Kidney (tissue), 14 donors: Measurements from ENCODE around the gene UBE3B. TPM values are rescaled to one million over a fixed set of nuclear protein-coding genes. Genes with fewer than 3 reads are reported as not detected.

Experiments
- DNase-seq, 5 donors: peaks; one replicate each; pipeline ENCODE4 v3.0.0-alpha.2; 2013 to 2020
- FAIRE-seq: peaks from 2 replicates; lab custom pipeline; 2012; peaks lifted over from hg19 to GRCh38; lab: Jason Lieb, UNC
- H3K27ac ChIP-seq, 2 donors: one replicate each; pipeline ENCODE4 v1.7.0; 2013; ENCODE audit warnings: low read depth in 2 of 2, low read length in 2 of 2, inconsistent platforms in 1 of 2
- H3K27me3 ChIP-seq: one replicate; pipeline ENCODE4 v1.7.1; 2013; ENCODE audit warnings: low read length, inconsistent platforms; ENCODE audit not compliant: control insufficient read depth, insufficient read depth
- H3K36me3 ChIP-seq, 3 donors: one replicate each; pipeline versions ENCODE4 v1.7.0 to v1.7.1; 2013; ENCODE audit warnings: low read length in 3 of 3, control low read depth in 1 of 3, inconsistent platforms in 1 of 3; ENCODE audit not compliant: insufficient read depth in 3 of 3, control insufficient read depth in 2 of 3
- H3K4me1 ChIP-seq, 3 donors: one replicate each; pipeline versions ENCODE4 v1.7.0 to v1.7.1; 2013; ENCODE audit warnings: low read length in 3 of 3, inconsistent platforms in 1 of 3, low read depth in 1 of 3; ENCODE audit not compliant: control insufficient read depth in 2 of 3, insufficient read depth in 2 of 3
- H3K4me3 ChIP-seq, 3 donors: one replicate each; pipeline versions ENCODE4 v1.7.0 to v1.8.1; 2013; ENCODE audit warnings: low read length in 3 of 3, control low read depth in 1 of 3, inconsistent platforms in 1 of 3
- H3K9ac ChIP-seq, 3 donors: one replicate each; pipeline versions ENCODE4 v1.7.0 to v1.7.1; 2013; ENCODE audit warnings: low read length in 3 of 3, control low read depth in 1 of 3, inconsistent platforms in 1 of 3
- H3K9me3 ChIP-seq, 3 donors: one replicate each; pipeline versions ENCODE4 v1.7.0 to v1.7.1; 2013; ENCODE audit warnings: low read length in 3 of 3, control low read depth in 1 of 3, inconsistent platforms in 1 of 3; ENCODE audit not compliant: control insufficient read depth in 2 of 3, insufficient read depth in 1 of 3
- intact Hi-C: fragments of 100-400 bp; cut with DNase I; formaldehyde crosslinking; loops from one replicate; pipeline ENCODE4 v1.11.1; 2022
- polyA plus RNA-seq: library from polyadenylated mRNA; stranded (reverse); fragments of 350-450 nt; fragmentation: Illumina TruSeq; extraction: RNeasy Lipid Tissue Mini Kit (QIAGEN cat#74804); gene quantifications from one replicate; pipeline ENCODE4 v1.2.3, GENCODE V29; 2014; ENCODE audit warnings: low read depth, low replicate concordance; ENCODE audit not compliant: insufficient read depth
- total RNA-seq: library from RNA; stranded (reverse); fragmentation: NEBNext Ultra II Directional; extraction: Animal tissue kit (Norgen Biotek cat#: 25700); gene quantifications from one replicate; pipeline ENCODE4 v1.2.1, GENCODE V29; 2021
- TF ChIP-seq, protein P1 (sequence below): IDR thresholded peaks from 3 replicates; pipeline ENCODE4 v1.5.1; 2012; ENCODE audit warnings: mild to moderate bottlenecking, moderate library complexity, borderline replicate concordance; ENCODE audit not compliant: insufficient read depth; ENCODE audit errors: extremely low read depth
- donor health status: control.
- donor health status: control.
- donor health status: control.
- donor health status: control.
- donor health status: control.
- donor health status: DM: yes; HTN: yes; CAD: no.
- donor health status: Normal renal cell carcinoma (clear cell type).

UBE3B gene
- total and polyA plus RNA-seq, 2 donors from 2014 or later = 13.9 to 44.3 TPM

DNA sequence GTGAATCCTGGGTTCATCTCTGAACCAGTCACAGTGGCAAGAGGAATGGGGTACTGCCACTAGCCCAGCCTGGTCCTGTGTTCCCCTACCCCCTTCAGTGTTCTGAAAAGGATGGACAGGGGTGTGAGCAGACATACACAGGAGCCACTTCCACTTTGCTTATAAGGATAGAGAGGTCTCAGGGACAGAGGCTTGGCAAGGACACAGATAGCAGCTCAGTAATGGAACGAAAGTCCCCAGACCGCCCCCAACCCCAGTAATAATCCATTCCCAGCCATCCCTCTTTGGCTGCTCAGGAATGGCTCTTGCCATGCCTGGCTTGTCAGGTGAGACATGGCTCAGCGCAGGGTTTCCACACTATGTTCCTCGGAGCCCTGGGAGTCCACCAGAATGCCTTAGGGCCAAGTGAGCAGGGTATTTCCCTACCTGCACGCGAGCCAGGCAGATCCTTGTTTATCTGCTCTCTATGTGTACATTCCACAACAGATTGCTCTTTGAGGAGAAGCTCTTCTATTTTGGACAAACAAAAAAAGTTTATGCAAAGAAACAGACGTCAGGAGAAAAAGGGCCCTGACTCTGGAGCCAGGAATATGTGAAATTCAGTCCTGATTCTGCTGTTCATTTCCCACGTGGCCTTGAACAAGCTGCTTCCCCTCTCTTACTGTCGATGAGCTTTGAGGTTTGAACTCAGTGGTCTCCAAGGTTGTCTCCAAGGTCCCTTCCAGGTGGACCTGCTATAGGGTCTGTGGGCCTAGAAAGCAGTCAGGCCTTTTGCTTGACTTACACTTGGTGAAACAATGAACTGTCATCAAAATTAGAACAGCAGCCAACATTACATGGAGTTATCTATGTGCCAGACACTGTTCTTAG, 10.0 kb downstream of the UBE3B start:
- H3K27me3 ChIP-seq = no peaks in the 10 kb centered on the region
- no peak overlapping the region for H3K9ac ChIP-seq
- peaks cover 28 to 75% (median 64%) of the 10 kb centered on the region in 3 donors for H3K36me3 ChIP-seq
- no peak overlapping the region for H3K4me3 ChIP-seq
- no peaks in the 10 kb centered on the region for H3K4me1 ChIP-seq
- intact Hi-C loops = no loop called here
- no peak for DNase-seq
- TF ChIP-seq, protein P1, sequence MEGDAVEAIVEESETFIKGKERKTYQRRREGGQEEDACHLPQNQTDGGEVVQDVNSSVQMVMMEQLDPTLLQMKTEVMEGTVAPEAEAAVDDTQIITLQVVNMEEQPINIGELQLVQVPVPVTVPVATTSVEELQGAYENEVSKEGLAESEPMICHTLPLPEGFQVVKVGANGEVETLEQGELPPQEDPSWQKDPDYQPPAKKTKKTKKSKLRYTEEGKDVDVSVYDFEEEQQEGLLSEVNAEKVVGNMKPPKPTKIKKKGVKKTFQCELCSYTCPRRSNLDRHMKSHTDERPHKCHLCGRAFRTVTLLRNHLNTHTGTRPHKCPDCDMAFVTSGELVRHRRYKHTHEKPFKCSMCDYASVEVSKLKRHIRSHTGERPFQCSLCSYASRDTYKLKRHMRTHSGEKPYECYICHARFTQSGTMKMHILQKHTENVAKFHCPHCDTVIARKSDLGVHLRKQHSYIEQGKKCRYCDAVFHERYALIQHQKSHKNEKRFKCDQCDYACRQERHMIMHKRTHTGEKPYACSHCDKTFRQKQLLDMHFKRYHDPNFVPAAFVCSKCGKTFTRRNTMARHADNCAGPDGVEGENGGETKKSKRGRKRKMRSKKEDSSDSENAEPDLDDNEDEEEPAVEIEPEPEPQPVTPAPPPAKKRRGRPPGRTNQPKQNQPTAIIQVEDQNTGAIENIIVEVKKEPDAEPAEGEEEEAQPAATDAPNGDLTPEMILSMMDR = no peak
- H3K9me3 ChIP-seq = no peaks in the 10 kb centered on the region
- no peak overlapping the region for H3K27ac ChIP-seq
- FAIRE-seq = no peak

DNA sequence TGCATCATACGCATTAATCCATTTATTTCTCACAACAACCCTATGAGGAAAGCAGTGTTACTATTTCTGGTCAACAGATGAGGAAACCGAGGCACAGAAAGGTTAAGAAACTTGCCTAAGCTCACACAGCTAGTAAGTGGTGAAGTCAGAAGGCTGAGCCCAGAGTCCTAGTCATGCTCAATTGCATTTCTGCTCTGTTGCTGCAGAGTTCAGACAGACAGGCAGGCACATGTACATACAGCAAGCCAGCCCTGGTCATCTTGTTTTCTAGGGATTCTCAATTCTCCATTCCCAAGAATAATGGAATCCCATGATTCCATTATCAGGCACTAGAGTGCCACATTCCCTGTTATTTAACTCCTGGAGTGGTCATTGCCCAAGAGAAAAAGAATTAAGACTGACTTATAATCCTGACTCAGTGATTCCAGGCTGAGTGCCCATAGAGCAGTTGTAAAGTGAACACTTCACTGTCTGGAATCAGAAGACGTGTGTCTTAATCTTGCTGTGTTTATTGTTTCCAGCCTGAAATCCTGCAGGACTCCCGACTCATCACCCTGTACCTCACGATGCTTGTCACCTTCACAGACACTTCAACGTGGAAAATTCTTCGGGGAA, 10.7 kb downstream of the UBE3B start:
- Histone ChIP-seq H3K27me3 (no peaks in the 10 kb centered on the region), H3K9ac (no peak overlapping the region), H3K36me3 (peaks cover 28 to 75% (median 66%) of the 10 kb centered on the region in 3 donors), H3K9me3 (no peaks in the 10 kb centered on the region), H3K4me3 (no peak overlapping the region), H3K4me1 (no peaks in the 10 kb centered on the region), H3K27ac (no peak overlapping the region)
- DNase-seq = no peak
- intact Hi-C loops = no loop called here
- FAIRE-seq = no peak
- TF ChIP-seq, protein P1 = no peak

DNA sequence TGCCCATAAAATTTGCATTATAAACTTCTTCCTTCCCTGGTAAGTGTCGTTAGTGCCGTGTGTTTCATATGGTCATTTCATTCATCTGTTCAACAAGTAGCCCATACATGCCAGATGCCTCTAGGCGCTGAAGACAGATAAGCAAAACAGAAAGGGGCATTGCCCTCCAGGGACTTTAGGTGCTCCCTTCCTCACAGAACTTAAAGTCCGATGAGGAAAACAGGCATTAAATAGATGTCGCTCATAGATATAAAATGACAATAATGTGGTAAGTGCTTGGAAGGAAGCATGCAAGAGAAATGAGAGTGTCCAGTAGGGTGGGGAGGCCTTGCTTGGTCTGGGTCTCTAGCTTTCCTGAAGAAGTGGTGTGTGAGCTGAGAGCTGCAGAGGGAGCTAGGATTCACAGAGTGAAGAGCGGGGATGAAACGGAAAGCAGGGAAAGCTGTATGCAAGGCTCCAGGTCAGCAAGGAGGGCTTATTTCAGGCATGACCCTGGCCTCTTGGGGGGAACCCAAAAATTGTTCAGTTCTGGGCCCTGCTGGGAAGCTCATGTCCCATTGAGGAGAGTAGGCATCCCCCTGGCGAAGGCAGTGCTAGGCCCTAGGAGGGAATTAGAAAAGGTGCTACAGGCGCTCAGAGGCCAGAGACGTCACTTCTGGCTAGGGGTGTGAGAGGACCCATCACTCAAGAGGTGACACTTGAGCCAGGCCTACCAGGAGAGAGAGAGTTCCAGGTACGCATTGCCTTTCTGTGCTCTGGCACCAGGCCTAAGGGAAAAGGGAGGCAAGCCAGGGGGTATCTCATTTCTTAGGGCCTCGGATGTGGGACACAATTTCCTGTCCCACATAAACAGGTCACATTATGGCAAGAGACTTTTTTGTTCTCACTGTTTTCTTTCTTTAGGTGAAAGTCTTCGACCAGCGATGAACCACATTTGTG, 11.9 kb downstream of the UBE3B start:
- H3K9me3 ChIP-seq = no peaks in the 10 kb centered on the region
- FAIRE-seq (no peak), DNase-seq (no peak)
- H3K27me3 ChIP-seq = no peaks in the 10 kb centered on the region
- no peaks in the 10 kb centered on the region for H3K4me1 ChIP-seq
- peaks cover 28 to 65% (median 60%) of the 10 kb centered on the region in 3 donors for H3K36me3 ChIP-seq
- no peak overlapping the region for H3K9ac ChIP-seq
- TF ChIP-seq, protein P1 = no peak
- intact Hi-C loops = no loop called here
- no peak overlapping the region for H3K4me3 ChIP-seq
- no peak overlapping the region for H3K27ac ChIP-seq
